ENCODE data around the gene PSMC5.

PSMC5 gene

GRCh38 chr17:63821804-63822203, 5.4 kb upstream of the PSMC5 start:
- DNase-seq: no peak

GRCh38 chr17:63822537-63822936, 4.7 kb upstream of the PSMC5 start:
- no peak for DNase-seq

DNA sequence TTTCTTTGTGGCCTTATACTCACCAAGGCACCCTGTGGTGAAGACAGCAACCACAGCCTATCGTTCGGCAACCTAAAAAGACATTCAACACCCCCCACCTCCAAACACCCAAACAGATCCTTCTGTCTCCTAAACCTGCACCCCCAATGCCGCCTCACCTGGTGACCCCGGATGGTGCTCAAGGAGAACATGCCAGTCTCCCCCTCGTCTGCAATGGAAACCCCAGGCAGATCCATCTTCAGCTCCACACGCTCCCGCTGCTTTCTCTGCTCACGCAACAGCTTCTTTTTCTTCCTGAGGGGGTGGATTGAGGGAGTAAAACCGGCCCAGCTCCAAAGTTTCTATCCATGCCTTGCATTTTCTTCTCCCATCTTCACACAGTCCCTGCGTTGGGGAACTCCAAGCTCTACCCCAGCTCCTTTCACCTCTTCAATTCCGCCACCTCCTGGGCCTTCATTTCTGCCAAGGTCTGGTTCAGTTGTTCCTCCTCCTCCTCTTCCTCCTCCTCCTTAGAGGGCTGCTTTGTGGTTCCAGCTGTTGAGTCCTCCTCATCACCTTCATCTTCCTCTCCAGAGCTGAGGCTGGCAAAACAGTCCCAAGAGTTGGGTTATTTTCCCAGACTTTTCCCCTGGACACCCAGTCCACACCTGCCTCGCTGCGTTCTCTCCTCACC, 3.4 kb upstream of the PSMC5 start:
- no peak for DNase-seq

- no peak for DNase-seq
Measured at GRCh38 chr17:63824362-63824761, 2.9 kb upstream of the PSMC5 start.

DNA sequence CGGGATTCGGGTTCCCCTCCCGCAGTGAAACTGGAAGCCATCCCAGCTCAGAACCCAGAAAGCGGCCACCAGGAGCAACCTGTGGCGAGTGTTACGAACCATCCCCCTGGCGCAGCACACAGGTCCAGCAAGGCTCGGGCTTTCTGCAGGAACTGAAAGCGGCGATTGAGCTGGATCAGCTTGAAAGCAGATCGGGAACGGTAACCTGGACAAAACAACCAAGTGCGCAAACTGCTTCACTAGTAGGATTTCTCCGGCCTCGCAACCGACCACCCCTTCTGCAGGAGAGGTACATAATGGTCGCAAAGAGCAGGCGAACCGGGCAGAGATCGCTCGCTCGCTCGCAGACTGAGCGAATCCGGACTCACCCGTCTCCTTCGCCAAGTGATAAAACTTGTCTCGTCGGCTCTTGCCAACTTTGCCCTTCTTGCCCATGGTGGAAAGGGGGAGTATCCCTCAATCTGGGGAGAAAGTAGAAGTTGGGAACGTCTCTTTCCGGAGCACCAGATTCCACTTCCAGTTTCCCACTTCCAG, 696 bp upstream of the PSMC5 start:
- DNase-seq: no peak

DNA sequence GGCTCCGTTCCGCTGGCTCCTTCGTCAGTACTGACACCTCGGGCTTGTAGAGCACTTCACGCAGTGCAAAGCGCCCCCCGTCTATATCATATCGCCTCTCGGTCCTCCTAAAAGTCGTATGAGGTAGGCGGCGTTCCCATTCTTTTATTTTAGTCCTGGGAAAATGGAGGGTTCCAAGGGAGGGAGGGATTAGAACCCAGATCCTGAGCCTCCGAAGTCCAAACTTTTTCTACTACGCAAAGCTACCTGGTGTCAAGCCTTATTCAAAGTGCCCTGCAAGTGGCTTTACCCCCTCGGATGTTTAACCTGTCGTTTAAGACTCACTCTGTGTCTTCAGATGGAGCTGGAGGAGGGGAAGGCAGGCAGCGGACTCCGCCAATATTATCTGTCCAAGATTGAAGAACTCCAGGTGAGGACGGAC, 580 bp downstream of the PSMC5 start:
- DNase-seq: no peak

GRCh38 chr17:63828936-63829335, 1.7 kb downstream of the PSMC5 start:
- DNase-seq: no peak

- DNase-seq: no peak
Measured at GRCh38 chr17:63830278-63830677, 3.0 kb downstream of the PSMC5 start.

DNA sequence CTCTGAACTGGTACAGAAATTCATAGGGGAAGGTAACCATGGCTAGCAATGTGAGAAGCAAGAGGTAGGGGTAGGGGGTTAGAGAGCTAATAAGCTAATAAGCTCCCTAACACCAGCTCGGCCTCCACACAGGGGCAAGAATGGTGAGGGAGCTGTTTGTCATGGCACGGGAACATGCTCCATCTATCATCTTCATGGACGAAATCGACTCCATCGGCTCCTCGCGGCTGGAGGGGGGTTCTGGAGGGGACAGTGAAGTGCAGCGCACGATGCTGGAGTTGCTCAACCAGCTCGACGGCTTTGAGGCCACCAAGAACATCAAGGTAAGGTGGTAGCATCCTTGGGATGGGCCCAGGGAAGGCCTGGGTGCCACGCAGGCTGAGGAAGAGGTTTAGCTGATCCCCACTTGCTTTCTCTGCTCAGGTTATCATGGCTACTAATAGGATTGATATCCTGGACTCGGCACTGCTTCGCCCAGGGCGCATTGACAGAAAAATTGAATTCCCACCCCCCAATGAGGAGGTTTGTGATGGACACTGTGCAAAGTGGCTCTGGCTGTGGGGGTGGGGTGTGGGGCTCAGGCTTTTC, 3.8 kb downstream of the PSMC5 start:
- DNase-seq: no peak

- DNase-seq: no peak
Measured at GRCh38 chr17:63831505-63831904, 4.3 kb downstream of the PSMC5 start.

DNA sequence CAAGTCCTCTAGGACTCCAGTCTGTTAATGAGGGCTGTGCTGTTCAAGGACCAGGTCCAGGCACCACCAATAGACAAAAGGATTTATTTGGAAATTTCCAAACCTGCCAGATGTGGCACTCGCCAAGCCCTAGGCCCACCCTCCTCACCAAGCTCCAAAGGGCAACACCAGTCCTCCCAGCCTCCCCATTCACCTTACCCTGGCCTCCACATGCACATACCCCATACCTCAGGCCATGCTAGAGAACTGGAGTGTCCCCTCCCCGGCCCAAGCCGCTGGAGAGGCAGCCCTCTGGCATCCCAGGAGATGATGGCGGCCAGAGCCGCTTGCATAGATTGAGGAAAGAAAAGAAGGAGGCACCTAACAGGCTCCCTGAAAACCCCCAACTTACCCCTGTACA, 4.8 kb downstream of the PSMC5 start:
- no peak for DNase-seq

DNA sequence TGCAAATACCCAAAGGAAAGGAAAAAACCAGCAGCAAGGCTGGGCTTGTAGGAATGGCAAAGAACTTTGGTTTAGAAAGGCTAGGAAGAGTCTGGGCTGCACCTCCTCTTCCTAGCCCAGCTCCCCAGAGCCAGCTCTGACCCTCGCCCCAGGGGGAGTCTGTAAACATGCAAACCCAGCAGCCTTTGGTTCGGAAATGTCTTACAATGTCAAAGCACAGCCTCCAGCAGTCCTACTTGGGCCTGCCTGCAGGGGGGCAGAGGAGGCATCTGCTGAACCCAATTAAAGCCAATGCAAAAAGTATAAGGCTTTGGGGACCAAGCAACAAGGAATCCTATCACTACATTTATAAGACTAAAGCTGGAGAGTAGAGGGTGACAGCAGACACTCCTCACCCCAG, 5.2 kb downstream of the PSMC5 start:
- DNase-seq: no peak

GRCh38 chr17:63833026-63833740, 6.0 kb downstream of the PSMC5 start:
- DNase-seq: no peak

- DNase-seq: no peak
Measured at GRCh38 chr17:63833741-63834373, 6.6 kb downstream of the PSMC5 start.

GRCh38 chr17:63834431-63835166, 7.4 kb downstream of the PSMC5 start:
- peak; percentile 64 for DNase-seq

GRCh38 chr17:63835167-63835720, 8.0 kb downstream of the PSMC5 start:
- no peak for DNase-seq

DNA sequence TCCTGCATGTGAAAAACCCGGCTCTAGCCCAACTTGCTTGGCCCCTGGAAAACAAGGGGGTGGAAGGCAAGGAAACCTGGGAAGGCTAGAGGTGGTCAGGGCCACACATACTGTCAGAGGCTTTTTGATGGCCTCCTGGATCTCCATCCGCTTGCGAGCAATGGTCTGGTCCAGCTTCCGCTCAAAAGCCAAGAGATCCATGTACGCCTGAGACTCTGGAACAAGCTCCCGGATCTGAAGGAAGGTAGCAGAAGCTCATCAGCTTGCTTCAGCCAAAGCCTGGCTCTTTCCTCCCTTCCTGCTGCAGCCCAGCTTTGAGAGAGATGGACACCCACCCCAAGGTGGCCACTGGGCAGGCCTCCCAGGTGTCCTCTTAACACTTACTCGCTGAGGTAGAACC, 9.6 kb downstream of the PSMC5 start:
- no peak for DNase-seq

DNA sequence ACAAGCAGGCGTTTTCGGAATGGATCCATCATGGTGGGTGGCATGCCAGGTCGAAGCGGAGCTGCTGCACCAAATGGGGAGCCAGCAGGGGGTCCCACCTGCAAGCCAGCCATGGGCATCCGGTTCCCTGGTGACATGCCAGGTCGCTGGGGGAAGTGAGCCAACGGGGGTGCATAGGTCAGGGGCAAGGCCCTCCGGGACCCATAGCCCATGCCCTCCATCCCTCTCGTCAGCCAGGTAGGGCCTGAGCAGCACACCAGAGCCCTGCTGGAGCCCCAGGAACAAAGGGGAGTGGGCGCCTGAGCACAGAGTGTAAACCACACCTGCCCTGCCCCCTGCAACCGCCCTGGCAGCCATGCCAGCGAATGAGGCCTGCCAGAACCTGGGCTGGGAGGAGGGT, 10.2 kb downstream of the PSMC5 start:
- no peak for DNase-seq

GRCh38 chr17:63837962-63838600, 10.8 kb downstream of the PSMC5 start:
- DNase-seq: no peak

DNA sequence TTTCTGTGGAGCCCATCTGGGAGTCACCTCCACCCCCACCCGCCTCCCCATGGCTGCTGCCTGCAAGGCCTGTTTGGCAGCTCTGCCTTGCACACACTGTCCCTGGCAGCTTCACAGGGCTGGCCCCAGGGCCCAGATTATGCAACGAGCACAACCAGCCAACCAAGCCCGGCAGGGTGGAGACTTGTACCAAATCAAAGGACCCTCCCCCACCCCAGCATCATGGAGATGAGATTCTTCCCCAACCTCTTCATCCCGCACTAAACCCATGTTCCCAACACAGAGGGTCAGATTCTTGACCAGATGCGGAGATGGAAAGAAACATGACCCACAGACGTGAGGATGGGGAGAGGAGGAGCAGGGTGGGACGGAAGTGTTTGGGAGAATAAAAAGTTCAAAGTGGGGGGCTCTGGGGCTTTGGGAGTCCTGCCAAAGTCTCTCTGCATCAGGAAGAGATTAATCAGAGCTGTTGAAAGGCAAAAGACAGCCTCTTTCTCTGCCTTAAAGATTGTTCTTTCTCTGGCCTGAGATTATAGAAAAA, 11.5 kb downstream of the PSMC5 start:
- DNase-seq: peak; percentile 78

DNA sequence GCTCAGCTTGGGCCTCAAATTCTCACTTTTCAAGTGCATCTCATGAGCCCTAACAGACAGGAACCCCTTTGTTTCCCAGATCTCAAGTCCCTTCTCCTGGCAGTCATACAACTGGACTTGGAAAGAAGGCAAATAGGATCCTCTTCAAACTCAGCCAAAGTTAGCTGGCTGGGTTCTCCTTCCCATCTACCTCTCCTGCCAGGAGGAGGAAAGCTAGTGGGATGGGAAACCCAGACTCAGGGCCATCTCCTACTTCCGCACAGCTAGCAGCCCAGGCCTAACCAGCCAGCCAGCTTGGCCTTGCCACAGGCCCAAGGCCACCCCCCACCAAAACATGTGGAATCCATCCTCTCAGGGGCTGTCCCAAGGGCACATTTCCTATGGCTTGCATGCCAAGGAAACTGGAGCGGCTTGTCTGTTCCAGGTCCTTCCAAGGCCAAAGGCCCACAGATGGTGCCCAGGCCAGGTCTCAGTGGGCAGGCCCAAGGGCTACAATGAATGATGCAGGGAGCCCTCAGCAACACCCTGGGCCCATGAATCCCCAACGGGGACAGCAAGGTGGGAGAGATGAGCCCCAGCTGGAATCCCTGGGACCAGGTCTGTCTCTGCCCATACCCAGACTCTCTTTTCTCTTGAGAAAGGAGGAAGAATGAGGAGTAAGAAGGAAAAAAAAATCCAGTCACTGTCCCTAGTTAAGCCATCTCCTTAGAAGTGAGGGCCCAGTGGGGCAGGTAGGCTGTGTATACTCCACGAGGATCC, 13.5 kb downstream of the PSMC5 start:
- DNase-seq: no peak
